HG02885 (cell line): ENCODE measurements around the gene UBFD1.
"Not testable (repeated sequence)": the region's sequence is repeated elsewhere in the genome, so short reads cannot be mapped to it uniquely, and the experiment has no call there.

Experiments used
- ATAC-seq: cut with Tn5 transposase; IDR thresholded peaks from one replicate; pipeline ENCODE4 v1.9.1; 2021; ENCODE audit warnings: mild to moderate bottlenecking; ENCODE audit not compliant: unreplicated experiment, poor library complexity

UBFD1 gene

DNA sequence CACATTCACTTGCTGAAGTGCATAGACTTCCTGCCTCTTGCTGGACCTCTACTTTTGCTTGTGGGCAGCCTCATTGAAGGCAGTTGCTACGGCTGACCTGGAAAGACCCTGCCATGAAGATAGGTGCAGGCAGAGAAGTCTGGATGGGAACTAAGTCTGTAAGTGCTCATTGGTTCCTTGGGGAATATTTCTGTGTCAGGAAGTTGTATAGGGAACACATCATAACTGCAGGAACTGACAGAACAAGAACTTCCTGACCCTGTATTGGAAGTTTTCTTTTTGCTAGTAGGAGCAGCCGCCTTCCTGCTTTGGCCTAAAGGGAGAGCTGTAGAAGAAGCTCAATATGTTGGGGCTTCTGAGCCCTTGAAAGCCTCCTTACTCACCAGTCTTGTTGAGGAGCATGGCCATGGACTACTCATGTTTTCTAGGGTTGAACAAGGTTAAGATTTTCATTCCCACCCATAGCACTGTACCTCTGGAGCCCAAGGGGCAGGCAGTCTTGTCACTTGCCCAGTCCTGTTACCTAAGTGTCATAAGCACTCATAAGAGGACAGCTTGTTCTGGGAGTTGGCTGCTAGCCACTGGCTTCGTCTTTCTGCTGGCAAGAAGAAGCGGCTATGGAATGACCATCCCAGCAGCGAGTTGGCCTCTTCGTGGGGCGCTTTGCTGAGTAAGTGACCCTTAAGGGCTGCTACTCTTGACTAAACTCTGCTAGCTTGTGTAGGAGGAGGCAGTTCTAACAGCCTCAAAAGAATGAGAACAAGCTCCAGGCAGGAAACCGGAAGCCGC, 7.2 kb downstream of the UBFD1 start:
- no peak for ATAC-seq

GRCh38 chr16:23566724-23567123, 9.2 kb downstream of the UBFD1 start:
- no peak for ATAC-seq

DNA sequence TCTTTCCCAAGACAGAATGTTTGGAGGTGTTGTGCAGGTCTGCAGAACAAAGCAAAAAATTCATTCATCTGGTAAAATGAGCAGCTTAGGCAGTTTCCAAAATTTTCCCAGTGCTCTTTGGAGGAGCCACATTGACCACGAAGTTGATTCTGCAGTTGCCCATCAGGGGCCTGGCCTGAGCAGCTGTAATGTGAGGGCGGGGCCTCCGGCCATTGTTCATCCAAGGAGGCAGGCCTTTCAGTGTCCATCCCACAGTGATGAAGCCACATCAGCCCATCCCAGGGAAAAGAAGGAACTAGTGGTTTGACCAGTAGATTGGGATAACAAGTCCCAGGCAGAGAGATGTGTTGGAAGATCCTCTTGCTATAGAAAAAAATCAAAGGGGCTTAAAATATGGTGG, 10.1 kb downstream of the UBFD1 start:
- no peak for ATAC-seq

DNA sequence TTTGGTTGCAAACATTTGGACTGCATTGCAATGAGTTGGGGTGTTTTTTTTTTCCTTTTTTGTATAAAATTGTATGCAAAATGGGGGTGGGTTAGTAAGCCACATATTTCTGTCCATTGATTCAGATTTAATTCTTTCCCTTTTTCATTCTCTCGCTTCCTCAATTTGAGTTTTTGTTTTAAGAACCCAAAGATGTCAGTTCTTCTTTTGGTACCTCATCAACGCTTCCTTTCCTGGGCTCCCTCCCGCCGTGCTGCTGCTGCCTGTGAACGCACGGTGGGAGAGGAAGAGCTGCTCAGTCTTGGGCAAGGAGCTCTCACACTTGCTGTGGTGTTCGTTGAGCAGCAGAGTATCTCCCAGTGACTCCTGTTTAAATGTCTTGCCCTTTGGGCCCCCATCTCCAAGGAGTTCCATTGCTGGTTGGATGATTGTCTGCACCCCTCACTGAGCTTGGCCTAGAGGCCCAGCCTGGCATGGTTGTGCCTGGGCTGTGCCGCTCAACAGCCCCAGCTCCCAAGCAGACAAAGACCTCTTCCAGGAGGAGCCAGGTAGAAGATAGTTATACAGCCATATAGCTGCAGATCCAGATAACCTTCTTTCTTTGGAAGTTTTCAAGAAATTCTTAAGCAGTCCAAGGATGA, 13.6 kb downstream of the UBFD1 start:
- no peak for ATAC-seq

DNA sequence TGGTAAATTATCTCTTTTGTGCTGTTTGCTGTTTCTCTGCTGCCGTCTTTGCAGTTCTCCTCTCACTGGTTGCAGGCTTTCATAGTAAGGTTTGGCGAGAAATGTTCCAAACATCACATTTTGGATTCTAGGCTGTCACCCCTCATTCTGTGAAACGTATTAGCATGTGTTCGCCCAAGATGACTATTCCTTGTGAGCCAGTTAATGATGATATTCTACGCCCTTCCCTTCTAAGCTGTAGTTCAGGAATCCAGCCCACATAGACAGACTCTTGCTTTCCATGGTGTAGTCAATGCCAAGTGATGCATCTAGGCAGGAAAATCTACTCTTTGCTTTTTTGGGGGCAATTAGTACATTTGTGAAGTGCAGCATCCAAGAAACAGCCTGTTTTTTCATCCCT, 14.4 kb downstream of the UBFD1 start:
- ATAC-seq: no peak

GRCh38 chr16:23572394-23572793, 14.9 kb downstream of the UBFD1 start:
- ATAC-seq: no peak

GRCh38 chr16:23573817-23574216, 16.3 kb downstream of the UBFD1 start:
- no peak for ATAC-seq

DNA sequence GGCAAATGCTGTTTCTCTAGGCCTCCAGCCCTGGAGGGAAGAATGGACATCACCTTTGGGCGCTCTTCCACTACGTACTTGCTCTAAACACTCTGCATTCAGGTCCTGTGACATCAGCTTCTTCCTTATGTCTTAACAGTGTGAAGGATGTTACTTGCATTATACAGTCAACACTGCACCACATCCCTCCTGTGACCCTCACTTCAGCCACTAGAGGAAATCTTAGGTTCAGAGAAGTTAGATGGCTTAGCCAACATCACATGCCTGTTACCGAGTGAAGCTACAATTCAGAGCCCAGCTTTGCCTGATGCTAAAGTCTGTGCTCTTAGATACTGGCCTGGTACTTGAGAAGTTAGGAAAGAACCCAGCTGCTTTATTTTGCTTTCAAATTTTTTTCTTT, 18.3 kb downstream of the UBFD1 start:
- no peak for ATAC-seq

DNA sequence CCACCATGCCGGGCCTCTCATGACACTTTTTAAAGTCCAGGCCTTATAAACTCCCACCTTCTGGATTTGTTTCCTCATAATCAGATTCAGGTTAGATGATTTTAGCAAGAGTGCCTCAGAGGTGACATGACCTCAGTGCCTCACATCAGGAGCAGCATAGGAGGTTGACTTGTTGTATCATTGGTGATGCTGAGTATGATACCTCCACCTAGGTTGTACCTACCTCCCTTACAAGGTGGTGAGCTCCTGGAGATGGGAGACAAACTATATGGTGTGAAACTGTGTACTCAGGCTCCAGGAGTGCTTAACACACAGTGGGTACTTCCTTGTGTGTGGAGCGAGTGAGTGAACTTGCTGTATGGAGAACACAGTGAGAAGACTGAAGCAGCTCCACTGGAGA, 20.0 kb downstream of the UBFD1 start:
- ATAC-seq: no peak

- ATAC-seq: no peak
These were observed 20.7 kb downstream of the UBFD1 start for GRCh38 chr16:23578101-23578830.

DNA sequence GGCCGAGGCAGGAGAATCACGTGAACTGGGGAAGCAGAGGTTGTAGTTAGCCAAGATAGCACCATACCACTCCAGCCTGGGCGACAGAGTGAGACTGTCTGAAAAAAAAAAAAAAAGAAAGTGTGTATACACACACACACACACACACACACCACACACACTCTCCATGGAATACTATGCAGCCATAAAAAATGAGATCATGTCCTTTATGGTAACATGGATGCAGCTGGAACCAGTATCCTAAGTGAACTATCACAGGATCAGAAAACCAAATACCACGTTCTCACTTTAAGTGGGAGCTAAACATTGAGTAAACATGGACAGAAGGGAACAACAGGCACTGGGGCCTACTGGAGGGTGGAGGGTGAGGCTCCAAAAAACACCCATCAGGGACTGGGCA, 21.8 kb downstream of the UBFD1 start:
- ATAC-seq: no peak

- no peak for ATAC-seq
These were observed 22.9 kb downstream of the UBFD1 start for GRCh38 chr16:23580391-23580790.

DNA sequence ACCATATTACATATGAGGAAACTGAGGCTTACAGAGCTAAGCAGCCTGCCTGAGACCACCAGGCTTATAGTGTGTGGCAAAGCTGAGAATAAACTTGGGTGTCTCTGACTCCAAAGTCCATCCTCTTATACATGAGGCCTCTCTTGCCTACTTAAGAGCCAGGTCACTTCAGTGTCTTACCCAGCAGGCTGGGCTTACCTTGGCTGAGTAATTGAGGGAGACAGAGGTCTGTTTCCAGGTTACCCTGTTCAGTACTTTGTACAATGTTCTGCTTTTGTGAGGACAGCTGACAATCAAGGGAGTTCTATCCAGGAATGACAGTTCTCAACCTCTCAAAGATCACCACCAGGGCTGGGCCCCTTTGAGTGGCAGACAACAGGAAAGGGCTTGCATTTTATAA, 24.2 kb downstream of the UBFD1 start:
- no peak for ATAC-seq

GRCh38 chr16:23583271-23583670, 25.7 kb downstream of the UBFD1 start:
- ATAC-seq: not testable (repeated sequence)

DNA sequence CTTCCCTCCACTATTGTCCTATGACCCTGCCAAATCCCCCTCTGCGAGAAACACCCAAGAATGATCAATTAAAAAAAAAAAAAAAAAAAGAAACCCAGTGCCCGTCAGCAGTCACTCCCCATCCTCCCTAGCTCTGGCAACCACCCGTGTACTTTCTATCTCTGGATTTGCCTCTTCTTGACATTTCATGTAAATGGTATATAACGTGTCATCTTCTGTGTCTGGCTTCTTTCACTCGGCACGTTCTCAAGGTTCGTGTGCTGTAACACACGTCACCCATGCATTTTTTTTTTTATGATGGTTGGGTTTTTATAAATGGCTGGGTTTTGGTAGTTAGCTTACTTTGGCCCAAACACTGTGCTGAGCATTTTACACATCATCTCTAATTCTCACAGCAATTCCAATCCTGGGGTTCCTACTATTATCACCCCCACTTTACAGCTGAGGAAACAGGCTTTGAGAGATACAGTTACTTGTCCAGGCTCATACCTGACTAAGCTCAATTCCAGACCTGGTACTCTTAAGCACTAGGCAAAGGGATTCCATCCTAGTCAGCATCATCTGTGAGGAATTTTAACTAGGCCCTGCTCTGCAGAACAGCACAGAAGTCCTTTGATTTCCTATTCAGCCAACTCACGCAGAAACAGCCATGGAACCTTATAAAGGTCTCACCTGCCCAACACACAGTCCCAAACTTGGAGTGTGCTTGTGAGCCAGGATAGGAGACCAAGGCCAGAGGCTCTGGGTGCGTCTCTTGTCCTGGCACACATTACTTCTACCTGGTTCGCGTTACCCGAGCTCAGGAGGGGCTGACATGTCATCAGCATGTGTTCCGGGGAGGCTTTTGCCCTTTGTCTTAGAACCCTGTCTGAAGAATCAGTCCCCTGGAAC, 26.9 kb downstream of the UBFD1 start:
- no peak for ATAC-seq

DNA sequence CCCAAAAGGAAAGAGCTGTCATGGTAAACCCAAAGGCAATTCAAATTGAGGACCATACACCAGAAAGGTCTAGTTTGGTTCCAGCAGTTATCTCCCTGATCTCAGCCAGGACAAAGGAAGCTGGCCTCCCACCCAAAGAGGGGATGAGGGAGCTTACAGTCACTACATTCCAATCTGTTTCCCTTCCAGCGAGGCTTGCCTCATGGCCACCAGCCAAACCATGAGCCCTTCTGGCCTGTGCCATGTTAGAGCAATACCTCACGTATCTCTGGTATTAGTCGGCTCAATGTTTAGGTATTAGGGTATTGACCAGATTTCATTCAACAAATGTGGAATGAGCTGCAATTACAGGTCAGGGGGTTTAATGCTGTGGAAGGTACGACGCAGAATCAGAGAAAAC, 30.2 kb downstream of the UBFD1 start:
- no peak for ATAC-seq

DNA sequence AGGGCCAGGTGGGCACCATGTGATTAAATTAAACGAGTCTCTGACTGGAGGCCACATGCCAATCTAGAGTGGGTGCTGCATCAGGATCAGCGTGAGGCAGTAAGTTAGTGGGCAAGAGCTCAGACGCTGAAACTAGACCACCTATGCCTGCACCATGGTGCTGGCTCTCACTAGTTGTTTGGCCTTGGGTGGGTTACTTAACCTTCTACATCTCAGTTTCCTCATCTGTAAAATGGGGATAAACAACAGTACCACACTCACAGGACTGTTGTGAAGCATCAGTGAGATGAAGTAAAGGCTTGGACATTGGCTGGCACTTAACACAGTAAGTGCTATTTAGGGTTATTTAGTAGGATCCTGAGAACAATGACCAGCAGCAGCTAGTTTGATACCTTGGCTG, 32.7 kb downstream of the UBFD1 start:
- ATAC-seq: no peak

GRCh38 chr16:23594186-23594585, 36.7 kb downstream of the UBFD1 start:
- no peak for ATAC-seq

- no peak for ATAC-seq
These were observed 37.9 kb downstream of the UBFD1 start for GRCh38 chr16:23595246-23595950.
